ENCODE measurements around the gene LRP2BP. TPM values are rescaled to one million over a fixed set of nuclear protein-coding genes. Genes with fewer than 3 reads are reported as not detected.

The LRP2BP gene
- total RNA-seq, 2 experiments from 2014 or later = 2.7 to 3.1 TPM

DNA sequence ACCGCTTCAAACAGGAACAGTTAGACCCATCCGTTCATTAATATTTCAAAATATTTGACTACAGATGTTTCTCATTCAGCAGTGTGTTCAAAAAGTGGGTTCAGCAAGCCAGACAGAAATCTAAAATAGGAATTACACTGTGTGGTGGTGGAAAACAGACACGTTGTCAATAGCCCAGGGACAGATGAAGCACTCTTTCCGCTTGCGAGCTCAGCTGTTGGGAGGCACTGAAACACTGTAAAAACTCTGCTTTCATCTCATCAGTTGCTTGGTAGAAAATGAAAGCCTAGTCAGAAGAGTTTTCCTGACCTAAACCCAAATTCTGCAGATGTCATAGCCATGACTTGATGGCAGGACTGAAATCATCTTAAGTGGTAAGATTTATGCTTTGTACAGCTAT, 38.5 kb downstream of the LRP2BP start:
- H3K27ac ChIP-seq (ENCODE audit: low read depth in 1 of 2, low read length in 2 of 2) = no peak overlapping the region
- no peaks in the 10 kb centered on the region for H3K4me1 ChIP-seq (ENCODE audit: insufficient read depth, low read length)
- no peaks in the 10 kb centered on the region for H3K9me3 ChIP-seq (ENCODE audit: control insufficient read depth in 1 of 2, insufficient read depth in 1 of 2, low read length in 2 of 2)
- no peaks in the 10 kb centered on the region for H3K27me3 ChIP-seq (ENCODE audit: control insufficient read depth in 1 of 2, insufficient read depth in 2 of 2, low read length in 2 of 2)
- H3K4me1 Mint-ChIP-seq (ENCODE audit: low read depth) = no peaks in the 10 kb centered on the region
- intact Hi-C loops (cut with DNase I, micrococcal nuclease) = no loop called here
- ChIA-PET POLR2A (no interaction called here), CTCF (no interaction called here)
- peaks cover 33% of the 10 kb centered on the region for H3K36me3 Mint-ChIP-seq (ENCODE audit: low read depth)
- H3K9me3 Mint-ChIP-seq = no peaks in the 10 kb centered on the region
- no peak overlapping the region for H3K4me3 ChIP-seq (ENCODE audit: low read length)
- H3K36me3 ChIP-seq (ENCODE audit: insufficient read depth, low read length) = peaks cover 5% of the 10 kb centered on the region
- ATAC-seq (ENCODE audit: poor library complexity) (no peak), DNase-seq (no peak)
- H3K27me3 Mint-ChIP-seq = no peaks in the 10 kb centered on the region
- TF ChIP-seq, protein P1, sequence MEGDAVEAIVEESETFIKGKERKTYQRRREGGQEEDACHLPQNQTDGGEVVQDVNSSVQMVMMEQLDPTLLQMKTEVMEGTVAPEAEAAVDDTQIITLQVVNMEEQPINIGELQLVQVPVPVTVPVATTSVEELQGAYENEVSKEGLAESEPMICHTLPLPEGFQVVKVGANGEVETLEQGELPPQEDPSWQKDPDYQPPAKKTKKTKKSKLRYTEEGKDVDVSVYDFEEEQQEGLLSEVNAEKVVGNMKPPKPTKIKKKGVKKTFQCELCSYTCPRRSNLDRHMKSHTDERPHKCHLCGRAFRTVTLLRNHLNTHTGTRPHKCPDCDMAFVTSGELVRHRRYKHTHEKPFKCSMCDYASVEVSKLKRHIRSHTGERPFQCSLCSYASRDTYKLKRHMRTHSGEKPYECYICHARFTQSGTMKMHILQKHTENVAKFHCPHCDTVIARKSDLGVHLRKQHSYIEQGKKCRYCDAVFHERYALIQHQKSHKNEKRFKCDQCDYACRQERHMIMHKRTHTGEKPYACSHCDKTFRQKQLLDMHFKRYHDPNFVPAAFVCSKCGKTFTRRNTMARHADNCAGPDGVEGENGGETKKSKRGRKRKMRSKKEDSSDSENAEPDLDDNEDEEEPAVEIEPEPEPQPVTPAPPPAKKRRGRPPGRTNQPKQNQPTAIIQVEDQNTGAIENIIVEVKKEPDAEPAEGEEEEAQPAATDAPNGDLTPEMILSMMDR (IDR thresholded peaks at IDR 0.05) = no peak
- no peak overlapping the region for H3K27ac Mint-ChIP-seq
- no peak overlapping the region for H3K4me3 Mint-ChIP-seq

DNA sequence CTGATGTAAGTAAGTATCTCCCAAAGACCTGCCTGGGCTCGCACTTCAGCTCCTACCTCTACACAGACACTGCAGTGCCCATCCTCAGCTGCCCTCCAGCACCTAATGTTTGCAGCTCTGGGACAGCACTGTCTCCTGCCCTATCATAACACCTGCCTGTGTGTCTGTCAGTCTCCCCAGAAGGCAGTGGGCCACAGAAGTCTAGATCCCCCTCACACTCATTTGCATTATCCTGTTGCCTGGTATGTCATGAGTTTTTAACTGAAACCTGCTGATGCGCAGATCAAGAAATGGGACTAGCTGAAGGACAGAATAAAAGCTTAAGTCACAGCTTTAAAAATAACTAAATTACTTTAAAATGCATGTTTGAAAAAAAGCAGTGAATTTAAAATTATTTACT, 43.0 kb downstream of the LRP2BP start:
- Mint-ChIP-seq H3K4me3 (no peak overlapping the region), H3K27me3 (no peaks in the 10 kb centered on the region), H3K27ac (no peak overlapping the region), H3K4me1 (ENCODE audit: low read depth) (no peaks in the 10 kb centered on the region), H3K9me3 (no peaks in the 10 kb centered on the region), H3K36me3 (ENCODE audit: low read depth) (peaks cover 52% of the 10 kb centered on the region)
- intact Hi-C loops (cut with DNase I, micrococcal nuclease) = no loop called here
- TF ChIP-seq, protein P1 (IDR thresholded peaks at IDR 0.05) = no peak
- ChIA-PET POLR2A (no interaction called here), CTCF (no interaction called here)
- DNase-seq (no peak), ATAC-seq (ENCODE audit: poor library complexity) (no peak)
- Histone ChIP-seq H3K4me1 (ENCODE audit: insufficient read depth, low read length) (no peaks in the 10 kb centered on the region), H3K36me3 (ENCODE audit: insufficient read depth, low read length) (peaks cover 5% of the 10 kb centered on the region), H3K9me3 (ENCODE audit: control insufficient read depth in 1 of 2, insufficient read depth in 1 of 2, low read length in 2 of 2) (no peaks in the 10 kb centered on the region), H3K27ac (ENCODE audit: low read depth in 1 of 2, low read length in 2 of 2) (no peak overlapping the region), H3K27me3 (ENCODE audit: control insufficient read depth in 1 of 2, insufficient read depth in 2 of 2, low read length in 2 of 2) (no peaks in the 10 kb centered on the region), H3K4me3 (ENCODE audit: low read length) (no peak overlapping the region)

DNA sequence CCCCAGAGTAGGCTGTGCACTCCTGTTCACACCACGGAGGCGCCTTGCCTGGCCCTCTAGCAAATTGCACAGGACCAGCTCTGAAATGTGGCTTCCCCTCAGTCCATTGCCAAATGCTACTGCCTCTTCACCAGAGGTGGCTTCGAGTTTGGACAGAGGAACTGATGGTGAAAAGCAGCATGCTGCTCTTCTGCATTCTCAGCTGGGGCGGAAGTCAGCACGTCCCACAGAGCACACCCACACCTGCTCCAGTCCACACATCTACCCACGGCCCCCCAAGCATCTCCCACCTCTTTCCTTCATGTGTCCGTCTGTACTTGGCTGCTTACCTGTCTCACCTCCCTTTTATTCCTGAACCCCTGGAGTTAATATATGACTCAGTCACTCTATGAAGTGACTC, 43.5 kb downstream of the LRP2BP start:
- POLR2A ChIA-PET = no interaction called here
- TF ChIP-seq, protein P1 (IDR thresholded peaks at IDR 0.05) = no peak
- Mint-ChIP-seq H3K9me3 (no peaks in the 10 kb centered on the region), H3K36me3 (ENCODE audit: low read depth) (peaks cover 50% of the 10 kb centered on the region), H3K27me3 (no peaks in the 10 kb centered on the region), H3K27ac (no peak overlapping the region), H3K4me1 (ENCODE audit: low read depth) (no peaks in the 10 kb centered on the region), H3K4me3 (no peak overlapping the region)
- H3K27ac ChIP-seq (ENCODE audit: low read depth in 1 of 2, low read length in 2 of 2) = no peak overlapping the region
- ATAC-seq (ENCODE audit: poor library complexity) (no peak), DNase-seq (no peak)
- intact Hi-C loops (cut with DNase I, micrococcal nuclease) = no loop called here
- no peaks in the 10 kb centered on the region for H3K9me3 ChIP-seq (ENCODE audit: control insufficient read depth in 1 of 2, insufficient read depth in 1 of 2, low read length in 2 of 2)
- no peaks in the 10 kb centered on the region for H3K4me1 ChIP-seq (ENCODE audit: insufficient read depth, low read length)
- H3K36me3 ChIP-seq (ENCODE audit: insufficient read depth, low read length) = peaks cover 5% of the 10 kb centered on the region
- CTCF ChIA-PET = no interaction called here
- no peak overlapping the region for H3K4me3 ChIP-seq (ENCODE audit: low read length)
- no peaks in the 10 kb centered on the region for H3K27me3 ChIP-seq (ENCODE audit: control insufficient read depth in 1 of 2, insufficient read depth in 2 of 2, low read length in 2 of 2)

Data from CD4-positive, alpha-beta T cell (primary cell).